Spleen (tissue), 7 donors: Measurements from ENCODE around the gene IQGAP2.

Experiments
- POLR2A ChIP-seq, 3 donors: fragments of 450-650 bp; IDR thresholded peaks; one replicate each; pipeline ENCODE4 v1.5.1; 2017; ENCODE audit warnings: antibody characterized with exemption in 3 of 3, mild to moderate bottlenecking in 1 of 3
- TF ChIP-seq, protein P1 (sequence below), 11 experiments: fragments of 200-600 bp in 7 of 11; fragments of 450-650 bp in 4 of 11; sonication (generic) in 4 of 11; IDR thresholded peaks in 8 of 11; conservative IDR thresholded peaks in 3 of 11; 1 replicate in 7 of 11; 2 replicates in 4 of 11; pipeline versions ENCODE4 v1.4.0 to v1.8.0; 2016 to 2021; ENCODE audit warnings: antibody characterized with exemption in 11 of 11, inconsistent platforms in 4 of 11, mild to moderate bottlenecking in 1 of 11
- donor health status: DM: no; HTN: no; CAD: no; lungs with moderate emphysema.
- donor health status: DM: no; HTN: no; CAD: no.
- donor health status: DM: no; HTN: no; CAD: no.

DNA sequence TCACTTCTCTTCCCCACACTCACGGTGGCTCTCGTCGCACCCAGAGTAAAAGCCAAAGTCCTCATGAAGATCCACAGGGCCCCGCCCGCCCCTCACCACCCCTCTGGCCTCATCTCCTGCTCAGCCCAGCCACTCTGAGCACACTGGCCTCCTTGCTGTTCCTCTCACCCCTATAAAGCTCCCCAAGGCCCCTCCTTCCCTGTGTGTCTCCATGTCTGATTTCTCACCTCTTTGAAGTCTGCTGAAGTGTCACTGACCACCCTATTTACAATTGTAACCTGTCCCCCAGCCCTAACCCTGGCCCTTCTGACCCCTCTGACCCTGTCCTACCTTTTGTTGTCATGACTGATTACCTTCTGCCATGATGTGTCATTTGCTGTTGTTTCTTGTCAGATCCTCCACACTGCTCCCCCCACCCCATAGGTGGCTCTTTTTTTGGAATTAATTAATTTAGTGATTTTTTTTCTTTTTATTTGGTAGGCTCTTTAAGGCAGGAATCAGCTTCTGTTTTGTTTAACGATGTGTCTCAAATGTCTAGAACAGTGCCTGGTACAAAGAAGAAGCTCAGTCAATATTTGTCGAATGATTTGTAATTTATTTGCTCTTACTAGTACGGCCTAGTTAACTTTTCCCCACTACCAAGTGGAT lies 90.2 kb downstream of the IQGAP2 start:
- TF ChIP-seq POLR2A (IDR thresholded peaks at IDR 0.05), result no peak
- TF ChIP-seq, protein P1, sequence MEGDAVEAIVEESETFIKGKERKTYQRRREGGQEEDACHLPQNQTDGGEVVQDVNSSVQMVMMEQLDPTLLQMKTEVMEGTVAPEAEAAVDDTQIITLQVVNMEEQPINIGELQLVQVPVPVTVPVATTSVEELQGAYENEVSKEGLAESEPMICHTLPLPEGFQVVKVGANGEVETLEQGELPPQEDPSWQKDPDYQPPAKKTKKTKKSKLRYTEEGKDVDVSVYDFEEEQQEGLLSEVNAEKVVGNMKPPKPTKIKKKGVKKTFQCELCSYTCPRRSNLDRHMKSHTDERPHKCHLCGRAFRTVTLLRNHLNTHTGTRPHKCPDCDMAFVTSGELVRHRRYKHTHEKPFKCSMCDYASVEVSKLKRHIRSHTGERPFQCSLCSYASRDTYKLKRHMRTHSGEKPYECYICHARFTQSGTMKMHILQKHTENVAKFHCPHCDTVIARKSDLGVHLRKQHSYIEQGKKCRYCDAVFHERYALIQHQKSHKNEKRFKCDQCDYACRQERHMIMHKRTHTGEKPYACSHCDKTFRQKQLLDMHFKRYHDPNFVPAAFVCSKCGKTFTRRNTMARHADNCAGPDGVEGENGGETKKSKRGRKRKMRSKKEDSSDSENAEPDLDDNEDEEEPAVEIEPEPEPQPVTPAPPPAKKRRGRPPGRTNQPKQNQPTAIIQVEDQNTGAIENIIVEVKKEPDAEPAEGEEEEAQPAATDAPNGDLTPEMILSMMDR (IDR thresholded peaks at IDR 0.05 in 8 of 11, conservative IDR thresholded peaks at IDR 0.05 in 3 of 11), result no peak
